HFFc6 (cell line): ENCODE measurements around the gene DAPK1. TPM values are rescaled to one million over a fixed set of nuclear protein-coding genes. Genes with fewer than 3 reads are reported as not detected.
"Not testable (repeated sequence)": the region's sequence is repeated elsewhere in the genome, so short reads cannot be mapped to it uniquely, and the experiment has no call there.

Experiments used
- DNase-seq: peaks from one replicate; pipeline ENCODE4 v3.0.0-alpha.2; 2018
- H3K27ac Mint-ChIP-seq: 2 replicates; pipeline ENCODE4 v1.8.0; 2020; ENCODE audit warnings: mild to moderate bottlenecking, mixed read lengths
- H3K27me3 Mint-ChIP-seq: 2 replicates; pipeline ENCODE4 v1.8.0; 2021; ENCODE audit warnings: mild to moderate bottlenecking, moderate library complexity, mixed read lengths; ENCODE audit not compliant: insufficient read depth
- H3K36me3 Mint-ChIP-seq: 2 replicates; pipeline ENCODE4 v1.8.0; 2021; ENCODE audit warnings: low read depth, mixed read lengths
- H3K4me1 Mint-ChIP-seq: 2 replicates; pipeline ENCODE4 v1.8.0; 2020; ENCODE audit warnings: low read depth, mixed read lengths
- H3K4me3 Mint-ChIP-seq: 2 replicates; pipeline ENCODE4 v1.8.0; 2020; ENCODE audit warnings: mild to moderate bottlenecking, moderate library complexity, mixed read lengths
- H3K9me3 Mint-ChIP-seq: 2 replicates; pipeline ENCODE4 v1.8.0; 2020; ENCODE audit warnings: mild to moderate bottlenecking, mixed read lengths
- CTCF ChIP-seq: fragments of 200-600 bp; sonication (generic); IDR thresholded peaks from 2 replicates; pipeline ENCODE4 v1.5.0; 2021; ENCODE audit warnings: antibody characterized with exemption, mild to moderate bottlenecking
- total RNA-seq, 6 experiments: library from RNA; stranded (reverse); fragmentation: NEBNext Ultra II Directional; extraction: Animal tissue kit (Norgen Biotek cat#: 25700); gene quantifications; 2 replicates in 1 of 6; 3 replicates in 5 of 6; pipeline ENCODE4 v1.2.3, GENCODE V29; 2021

DAPK1 gene
- total RNA-seq, 6 experiments from 2014 or later: 0.06 to 0.36 (median 0.18) TPM

- TF ChIP-seq CTCF: no peak
- no peak for DNase-seq
- no peaks in the 10 kb centered on the region for H3K36me3 Mint-ChIP-seq
- H3K27me3 Mint-ChIP-seq: peaks cover 15% of the 10 kb centered on the region
- no peak overlapping the region for H3K4me3 Mint-ChIP-seq
- no peaks in the 10 kb centered on the region for H3K4me1 Mint-ChIP-seq
- no peaks in the 10 kb centered on the region for H3K9me3 Mint-ChIP-seq
- H3K27ac Mint-ChIP-seq: no peak overlapping the region
These were observed 561 bp downstream of the DAPK1 start for GRCh38 chr9:87498046-87498810.

- DNase-seq: no peak
These were observed 1.2 kb downstream of the DAPK1 start for GRCh38 chr9:87498811-87499360.

GRCh38 chr9:87499424-87500017 is 1.9 kb downstream of the DAPK1 start:
- no peak for DNase-seq
- Mint-ChIP-seq H3K4me3 (no peak overlapping the region), H3K4me1 (no peaks in the 10 kb centered on the region), H3K9me3 (no peaks in the 10 kb centered on the region), H3K27me3 (peaks cover 15% of the 10 kb centered on the region), H3K27ac (no peak overlapping the region), H3K36me3 (no peaks in the 10 kb centered on the region)
- TF ChIP-seq CTCF: no peak

More at GRCh38 chr9:87498811-87499360, 1.2 kb downstream of the DAPK1 start:
- H3K27ac Mint-ChIP-seq: no peak overlapping the region
- H3K9me3 Mint-ChIP-seq: no peaks in the 10 kb centered on the region
- H3K4me3 Mint-ChIP-seq: no peak overlapping the region
- H3K4me1 Mint-ChIP-seq: no peaks in the 10 kb centered on the region
- peaks cover 15% of the 10 kb centered on the region for H3K27me3 Mint-ChIP-seq
- TF ChIP-seq CTCF: no peak
- no peaks in the 10 kb centered on the region for H3K36me3 Mint-ChIP-seq

GRCh38 chr9:87500491-87501270 is 3.0 kb downstream of the DAPK1 start:
- Mint-ChIP-seq H3K27ac (no peak overlapping the region), H3K27me3 (peaks cover 14% of the 10 kb centered on the region), H3K4me1 (no peaks in the 10 kb centered on the region), H3K4me3 (no peak overlapping the region), H3K36me3 (no peaks in the 10 kb centered on the region), H3K9me3 (no peaks in the 10 kb centered on the region)
- no peak for TF ChIP-seq CTCF
- DNase-seq: no peak

- not testable (repeated sequence) for H3K36me3 Mint-ChIP-seq, H3K4me1 Mint-ChIP-seq, H3K27me3 Mint-ChIP-seq, H3K9me3 Mint-ChIP-seq, H3K4me3 Mint-ChIP-seq, H3K27ac Mint-ChIP-seq, DNase-seq
These were observed 3.6 kb downstream of the DAPK1 start for GRCh38 chr9:87501271-87501656.
